Body of pancreas (tissue), 4 donors: ENCODE data around the gene COL13A1. TPM values are rescaled to one million over a fixed set of nuclear protein-coding genes. Genes with fewer than 3 reads are reported as not detected.
A peak's percentile ranks its signal among the peaks of the same experiment; 100 is the strongest.

Source experiments
- ATAC-seq: fragments of 150-250 bp; one replicate; pipeline ENCODE4 v1.9.1; 2016
- DNase-seq, 4 donors: peaks; one replicate each; pipeline ENCODE4 v3.0.0-alpha.2; 2019
- H3K27ac ChIP-seq, 4 donors: fragments of 200-600 bp; sonication (generic); 1 replicate in 3 of 4; 2 replicates in 1 of 4; pipeline versions ENCODE4 v1.5.1 to v1.6.1; 2016 to 2019; ENCODE audit warnings: mild to moderate bottlenecking in 1 of 4, mixed read lengths in 1 of 4, moderate library complexity in 1 of 4
- H3K27me3 ChIP-seq, 2 donors: fragments of 200-600 bp; sonication (generic); one replicate each; pipeline ENCODE4 v1.6.0; 2016; ENCODE audit warnings: mild to moderate bottlenecking in 1 of 2
- H3K36me3 ChIP-seq, 2 donors: fragments of 200-600 bp; sonication (generic); replicated peaks in 1 of 2; 2 replicates each; pipeline ENCODE4 v1.5.1; 2016; ENCODE audit warnings: low read depth in 2 of 2; ENCODE audit not compliant: insufficient read depth in 1 of 2
- H3K4me1 ChIP-seq: fragments of 200-600 bp; sonication (generic); one replicate; pipeline ENCODE4 v1.6.0; 2016
- H3K4me3 ChIP-seq, 2 donors: fragments of 200-600 bp; sonication (generic); 1 replicate in 1 of 2; 2 replicates in 1 of 2; pipeline ENCODE4 v1.5.1; 2016 to 2019
- H3K9me3 ChIP-seq, 3 donors: fragments of 200-600 bp; sonication (generic); 1 replicate in 2 of 3; 2 replicates in 1 of 3; pipeline ENCODE4 v1.5.1; 2016
- POLR2A ChIP-seq, 3 donors: fragments of 450-650 bp; IDR thresholded peaks; one replicate each; pipeline ENCODE4 v1.6.1; 2016; ENCODE audit warnings: antibody characterized with exemption in 3 of 3, mild to moderate bottlenecking in 2 of 3
- WGBS, 2 donors: methylation state at CpG; one replicate each; pipeline ENCODE4 v1.1.5; 2017; 5-methylcytosine and 5-hydroxymethylcytosine counted together
- intact Hi-C: fragments of 100-400 bp; cut with DNase I; formaldehyde crosslinking; loops from one replicate; pipeline ENCODE4 v1.15.1; 2023
- total RNA-seq, 2 donors: library from RNA; depleted of rRNA; stranded (reverse); fragments of >200 nt; gene quantifications; one replicate each; pipeline ENCODE4 v1.1.0, GENCODE V29; 2016
- TF ChIP-seq, protein P1 (sequence below), 7 experiments: fragments of 450-650 bp in 4 of 7; fragments of 200-600 bp in 3 of 7; sonication (generic) in 3 of 7; IDR thresholded peaks; one replicate each; pipeline ENCODE4 v1.5.1; 2016 to 2019; ENCODE audit warnings: antibody characterized with exemption in 7 of 7

The COL13A1 gene
- total RNA-seq, 2 donors from 2014 or later = 2.3 TPM; not detected in 1

GRCh38 chr10:69844698-69845097 lies 43.0 kb downstream of the COL13A1 start:
- Histone ChIP-seq H3K9me3 (no peaks in the 10 kb centered on the region), H3K4me3 (no peak overlapping the region), H3K27me3 (no peaks in the 10 kb centered on the region), H3K4me1 (no peaks in the 10 kb centered on the region), H3K36me3 (no peaks in the 10 kb centered on the region), H3K27ac (no peak overlapping the region)
- TF ChIP-seq, protein P1, sequence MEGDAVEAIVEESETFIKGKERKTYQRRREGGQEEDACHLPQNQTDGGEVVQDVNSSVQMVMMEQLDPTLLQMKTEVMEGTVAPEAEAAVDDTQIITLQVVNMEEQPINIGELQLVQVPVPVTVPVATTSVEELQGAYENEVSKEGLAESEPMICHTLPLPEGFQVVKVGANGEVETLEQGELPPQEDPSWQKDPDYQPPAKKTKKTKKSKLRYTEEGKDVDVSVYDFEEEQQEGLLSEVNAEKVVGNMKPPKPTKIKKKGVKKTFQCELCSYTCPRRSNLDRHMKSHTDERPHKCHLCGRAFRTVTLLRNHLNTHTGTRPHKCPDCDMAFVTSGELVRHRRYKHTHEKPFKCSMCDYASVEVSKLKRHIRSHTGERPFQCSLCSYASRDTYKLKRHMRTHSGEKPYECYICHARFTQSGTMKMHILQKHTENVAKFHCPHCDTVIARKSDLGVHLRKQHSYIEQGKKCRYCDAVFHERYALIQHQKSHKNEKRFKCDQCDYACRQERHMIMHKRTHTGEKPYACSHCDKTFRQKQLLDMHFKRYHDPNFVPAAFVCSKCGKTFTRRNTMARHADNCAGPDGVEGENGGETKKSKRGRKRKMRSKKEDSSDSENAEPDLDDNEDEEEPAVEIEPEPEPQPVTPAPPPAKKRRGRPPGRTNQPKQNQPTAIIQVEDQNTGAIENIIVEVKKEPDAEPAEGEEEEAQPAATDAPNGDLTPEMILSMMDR (IDR thresholded peaks at IDR 0.05) = no peak
- TF ChIP-seq POLR2A (IDR thresholded peaks at IDR 0.05) = no peak
- 70 to 74% methylated on average over 2 of the region's 2 CpGs for WGBS, 2 donors
- no peak for DNase-seq
- intact Hi-C loops = no loop called here
- no peak for ATAC-seq

GRCh38 chr10:69845574-69846292 lies 44.0 kb downstream of the COL13A1 start:
- no peak for TF ChIP-seq POLR2A (IDR thresholded peaks at IDR 0.05)
- TF ChIP-seq, protein P1 (IDR thresholded peaks at IDR 0.05) = no peak
- DNase-seq (peak; percentile 40 to 70 (median 61)), ATAC-seq (peak; percentile 80)
- intact Hi-C loops = no loop called here
- H3K36me3 ChIP-seq = no peaks in the 10 kb centered on the region
- WGBS, 2 donors = 23 to 32% methylated on average over 6 of the region's 6 CpGs
- H3K27ac ChIP-seq = peak overlapping the region in 3 of 4 donors; percentile 44 to 65 (median 58)
- no peak overlapping the region for H3K4me3 ChIP-seq
- H3K4me1 ChIP-seq = no peaks in the 10 kb centered on the region
- H3K27me3 ChIP-seq = no peaks in the 10 kb centered on the region
- H3K9me3 ChIP-seq = no peaks in the 10 kb centered on the region

DNA sequence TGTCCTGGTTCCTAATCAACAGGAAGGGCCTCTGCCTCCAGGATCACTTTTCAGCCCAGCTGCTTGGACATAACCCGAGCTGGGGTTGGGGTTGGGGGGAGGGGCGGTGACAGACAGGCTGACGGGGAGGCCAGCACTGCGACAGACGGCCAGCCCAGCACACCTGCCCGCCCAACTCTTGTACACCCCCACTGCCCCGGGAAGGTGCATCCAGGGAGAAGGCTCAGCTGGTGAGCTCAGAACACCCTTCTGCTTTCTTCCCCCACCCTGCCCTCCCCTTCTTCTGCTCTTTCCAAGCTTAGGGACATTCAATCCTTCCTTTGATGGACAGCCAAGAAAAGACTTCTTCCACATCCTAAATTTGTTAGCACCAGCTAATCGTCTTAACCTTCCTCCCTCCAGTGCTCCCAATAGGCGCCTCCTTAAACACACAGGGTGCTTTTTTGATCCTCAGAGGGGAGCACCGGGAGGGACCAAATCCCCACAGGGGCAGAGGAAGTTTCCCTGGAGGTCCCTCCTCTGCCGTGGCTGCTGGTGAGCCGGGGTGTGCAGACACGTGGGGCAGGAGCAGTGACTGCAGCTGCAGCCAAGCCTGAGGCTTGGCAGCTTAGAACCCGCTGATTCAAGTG lies 44.7 kb downstream of the COL13A1 start:
- Histone ChIP-seq H3K4me3 (no peak overlapping the region), H3K36me3 (no peaks in the 10 kb centered on the region), H3K27ac (peak overlapping the region in 3 of 4 donors; percentile 44 to 65 (median 58)), H3K27me3 (no peaks in the 10 kb centered on the region), H3K9me3 (no peaks in the 10 kb centered on the region), H3K4me1 (no peaks in the 10 kb centered on the region)
- no peak for DNase-seq
- 27 to 31% methylated on average over 11 to 14 of the region's 14 CpGs for WGBS, 2 donors
- intact Hi-C loops = no loop called here
- peak; percentile 7 for ATAC-seq
- TF ChIP-seq, protein P1 (IDR thresholded peaks at IDR 0.05) = no peak
- TF ChIP-seq POLR2A (IDR thresholded peaks at IDR 0.05) = no peak

- Histone ChIP-seq H3K9me3 (no peaks in the 10 kb centered on the region), H3K4me3 (no peak overlapping the region), H3K27me3 (no peaks in the 10 kb centered on the region), H3K4me1 (no peaks in the 10 kb centered on the region), H3K27ac (no peak overlapping the region), H3K36me3 (no peaks in the 10 kb centered on the region)
- ATAC-seq = no peak
- intact Hi-C loops = no loop called here
- no peak for DNase-seq
- no peak for TF ChIP-seq POLR2A (IDR thresholded peaks at IDR 0.05)
- TF ChIP-seq, protein P1 (IDR thresholded peaks at IDR 0.05) = no peak
- WGBS, 2 donors = 77 to 80% methylated on average over 5 of the region's 5 CpGs
Observed at GRCh38 chr10:69847458-69847857, 45.8 kb downstream of the COL13A1 start.
